ENCODE results near the gene ZNF678. TPM values are rescaled to one million over a fixed set of nuclear protein-coding genes. Genes with fewer than 3 reads are reported as not detected.

The ZNF678 gene
- 1 to 10 TPM; 2.2 to 6.0 (median 3.3) TPM for total RNA-seq
- polyA plus RNA-seq: 1 to 10 TPM in 1 of 2 donors, under 1 TPM in 1; 0.99 to 2.2 TPM
- long read RNA-seq, donor 1, partial matches to known transcripts: 0 of 3 reads
- long read RNA-seq, donor 1, other reads (novel, unspliced or antisense): 3 of 3 reads
- long read RNA-seq, donor 2, partial matches to known transcripts: 0 of 2 reads
- long read RNA-seq, donor 2, other reads (novel, unspliced or antisense): 2 of 2 reads
- long read RNA-seq, donor 3, full-length matches to known transcripts: 1 of 2 reads
- long read RNA-seq, donor 3, partial matches to known transcripts: 0 of 2 reads
- long read RNA-seq, donor 3, other reads (novel, unspliced or antisense): 1 of 2 reads

GRCh38 chr1:227563324-227564201 is at the start of gene ZNF678:
Gene ZNF678 (plus strand): TSS chr1:227563556. CDS start chr1:227650992, 87,436 bp downstream.
- Histone ChIP-seq H3K27me3 (peaks cover 6 to 33% (median 27%) of the 10 kb centered on the region in 9 donors), H3K4me1 (peaks cover 0 to 28% (median 8%) of the 10 kb centered on the region in 12 donors), H3K36me3 (no peaks in the 10 kb centered on the region), H3K4me3 (peak within 1 kb of the TSS; percentile 40 to 90 (median 77)), H3K27ac (peak within 1 kb of the TSS; percentile 30 to 93 (median 86)), H3K9me3 (no peaks in the 10 kb centered on the region)
- DNase-seq: peak; percentile 92 to 95 (median 93)
- intact Hi-C loops (cut with DNase I): loop anchor here in 7 of 10 donors (1.0 to 10.0 kb wide), 8 partner anchors 21 to 384 kb away; partner anchors contain the start of genes WNT9A (in 2 of the 7), JMJD4 (in 1 of the 7) and SNAP47 (in 1 of the 7)
- TF ChIP-seq, protein P1, sequence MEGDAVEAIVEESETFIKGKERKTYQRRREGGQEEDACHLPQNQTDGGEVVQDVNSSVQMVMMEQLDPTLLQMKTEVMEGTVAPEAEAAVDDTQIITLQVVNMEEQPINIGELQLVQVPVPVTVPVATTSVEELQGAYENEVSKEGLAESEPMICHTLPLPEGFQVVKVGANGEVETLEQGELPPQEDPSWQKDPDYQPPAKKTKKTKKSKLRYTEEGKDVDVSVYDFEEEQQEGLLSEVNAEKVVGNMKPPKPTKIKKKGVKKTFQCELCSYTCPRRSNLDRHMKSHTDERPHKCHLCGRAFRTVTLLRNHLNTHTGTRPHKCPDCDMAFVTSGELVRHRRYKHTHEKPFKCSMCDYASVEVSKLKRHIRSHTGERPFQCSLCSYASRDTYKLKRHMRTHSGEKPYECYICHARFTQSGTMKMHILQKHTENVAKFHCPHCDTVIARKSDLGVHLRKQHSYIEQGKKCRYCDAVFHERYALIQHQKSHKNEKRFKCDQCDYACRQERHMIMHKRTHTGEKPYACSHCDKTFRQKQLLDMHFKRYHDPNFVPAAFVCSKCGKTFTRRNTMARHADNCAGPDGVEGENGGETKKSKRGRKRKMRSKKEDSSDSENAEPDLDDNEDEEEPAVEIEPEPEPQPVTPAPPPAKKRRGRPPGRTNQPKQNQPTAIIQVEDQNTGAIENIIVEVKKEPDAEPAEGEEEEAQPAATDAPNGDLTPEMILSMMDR (IDR thresholded peaks at IDR 0.05): no peak
- peak in 1 of 2 donors; percentile 36 for TF ChIP-seq POLR2A (IDR thresholded peaks at IDR 0.05)
- 1% methylated on average over 30 to 39 of the region's 39 CpGs for WGBS, 4 donors
- ATAC-seq: peak; percentile 96 to 98 (median 98)

- no peaks in the 10 kb centered on the region for H3K4me1 ChIP-seq
- H3K36me3 ChIP-seq: no peaks in the 10 kb centered on the region
- peaks cover 0 to 4% (median 0%) of the 10 kb centered on the region in 12 donors for H3K9me3 ChIP-seq
- H3K27me3 ChIP-seq: no peaks in the 10 kb centered on the region
- H3K4me3 ChIP-seq: no peak overlapping the region
- ATAC-seq (no peak), DNase-seq (no peak)
- H3K27ac ChIP-seq: no peak overlapping the region
- intact Hi-C loops (cut with DNase I): no loop called here
- TF ChIP-seq, protein P1 (IDR thresholded peaks at IDR 0.05): no peak
- TF ChIP-seq POLR2A (IDR thresholded peaks at IDR 0.05): no peak
- WGBS, 4 donors: 73 to 79% (median 73%) methylated on average over 4 of the region's 4 CpGs
Observed at GRCh38 chr1:227518876-227519275, 44.5 kb upstream of the ZNF678 start.

DNA sequence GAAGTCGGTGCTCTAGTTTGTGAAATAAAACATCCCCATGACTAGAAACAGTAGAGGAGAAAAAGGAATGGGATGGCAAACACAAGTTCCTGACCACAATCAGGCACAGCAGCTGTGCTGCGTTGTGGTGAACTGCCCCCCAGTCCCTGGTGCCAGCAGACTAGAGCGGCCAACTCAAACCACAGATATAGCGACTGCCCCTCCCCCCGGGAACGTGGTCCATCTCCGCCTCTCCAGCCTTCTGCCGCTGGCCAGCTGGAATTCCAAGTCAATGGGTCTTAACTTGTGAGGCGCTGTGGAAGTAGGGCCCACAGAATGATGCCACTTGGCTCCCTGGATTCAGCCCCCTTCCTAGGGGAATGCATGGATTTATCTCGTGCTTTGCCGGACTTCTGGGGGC is 41.6 kb upstream of the ZNF678 start:
- 76 to 84% (median 77%) methylated on average over 10 to 11 of the region's 11 CpGs for WGBS, 4 donors
- H3K27me3 ChIP-seq: no peaks in the 10 kb centered on the region
- intact Hi-C loops (cut with DNase I): no loop called here
- peaks cover 0 to 23% (median 8%) of the 10 kb centered on the region in 12 donors for H3K9me3 ChIP-seq
- no peak for ATAC-seq
- no peak overlapping the region for H3K4me3 ChIP-seq
- no peaks in the 10 kb centered on the region for H3K36me3 ChIP-seq
- H3K4me1 ChIP-seq: no peaks in the 10 kb centered on the region
- TF ChIP-seq, protein P1 (IDR thresholded peaks at IDR 0.05): no peak
- no peak for TF ChIP-seq POLR2A (IDR thresholded peaks at IDR 0.05)
- DNase-seq: no peak
- no peak overlapping the region for H3K27ac ChIP-seq

- Histone ChIP-seq H3K4me3 (no peak overlapping the region), H3K27ac (no peak overlapping the region), H3K27me3 (no peaks in the 10 kb centered on the region), H3K4me1 (no peaks in the 10 kb centered on the region), H3K9me3 (peaks cover 0 to 63% (median 48%) of the 10 kb centered on the region in 12 donors), H3K36me3 (no peaks in the 10 kb centered on the region)
- WGBS, 4 donors: 89 to 96% (median 92%) methylated on average over 2 of the region's 2 CpGs
- TF ChIP-seq, protein P1 (IDR thresholded peaks at IDR 0.05): no peak
- no peak for TF ChIP-seq POLR2A (IDR thresholded peaks at IDR 0.05)
- no peak for DNase-seq
- no peak for ATAC-seq
- intact Hi-C loops (cut with DNase I): no loop called here
Observed at GRCh38 chr1:227526524-227526923, 36.8 kb upstream of the ZNF678 start.

Measured in heart left ventricle (tissue), 16 donors.